ENCODE results near the gene NBAS. TPM values are rescaled to one million over a fixed set of nuclear protein-coding genes. Genes with fewer than 3 reads are reported as not detected.

Gene NBAS
- total and polyA plus RNA-seq, 9 of the 15 experiments (the other 6 are each of a cell fraction or from before 2014, with no cell fraction given), result 15.3 to 94.4 (median 69.9) TPM

- TF ChIP-seq SMARCA4 (IDR thresholded peaks at IDR 0.05) (no peak), KLF10 (CRISPR knock-in tag; IDR thresholded peaks at IDR 0.05) (no peak), MAX (CRISPR knock-in tag; IDR thresholded peaks at IDR 0.05) (no peak), ARID1B (IDR thresholded peaks at IDR 0.05) (no peak), ZKSCAN1 (IDR thresholded peaks at IDR 0.05; ENCODE audit: low read depth, low read length) (no peak), MCM2 (IDR thresholded peaks at IDR 0.05; ENCODE audit: low read depth) (no peak)
- TF ChIP-seq, protein P1, sequence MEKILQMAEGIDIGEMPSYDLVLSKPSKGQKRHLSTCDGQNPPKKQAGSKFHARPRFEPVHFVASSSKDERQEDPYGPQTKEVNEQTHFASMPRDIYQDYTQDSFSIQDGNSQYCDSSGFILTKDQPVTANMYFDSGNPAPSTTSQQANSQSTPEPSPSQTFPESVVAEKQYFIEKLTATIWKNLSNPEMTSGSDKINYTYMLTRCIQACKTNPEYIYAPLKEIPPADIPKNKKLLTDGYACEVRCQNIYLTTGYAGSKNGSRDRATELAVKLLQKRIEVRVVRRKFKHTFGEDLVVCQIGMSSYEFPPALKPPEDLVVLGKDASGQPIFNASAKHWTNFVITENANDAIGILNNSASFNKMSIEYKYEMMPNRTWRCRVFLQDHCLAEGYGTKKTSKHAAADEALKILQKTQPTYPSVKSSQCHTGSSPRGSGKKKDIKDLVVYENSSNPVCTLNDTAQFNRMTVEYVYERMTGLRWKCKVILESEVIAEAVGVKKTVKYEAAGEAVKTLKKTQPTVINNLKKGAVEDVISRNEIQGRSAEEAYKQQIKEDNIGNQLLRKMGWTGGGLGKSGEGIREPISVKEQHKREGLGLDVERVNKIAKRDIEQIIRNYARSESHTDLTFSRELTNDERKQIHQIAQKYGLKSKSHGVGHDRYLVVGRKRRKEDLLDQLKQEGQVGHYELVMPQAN (IDR thresholded peaks at IDR 0.05; ENCODE audit: borderline replicate concordance), result no peak
Measured at GRCh38 chr2:15426606-15427005, 134.5 kb downstream of the NBAS start (continued).

- in situ Hi-C loops (cut with MboI), result no loop called here
- ChIA-PET POLR2A (interaction anchor here (0.9 to 1.5 kb wide), 3 partner anchors 10 to 12 kb away, joined by 3 to 4 read pairs (median 4); no protein-coding TSS in a partner anchor), CTCF (ENCODE audit: low intra/inter-chr PET ratio) (no interaction called here)
- TF ChIP-seq SPI1 (IDR thresholded peaks at IDR 0.05; ENCODE audit: borderline replicate concordance, low read depth, low read length) (no peak), GABPB1 (CRISPR knock-in tag; IDR thresholded peaks at IDR 0.05) (no peak), LARP7 (IDR thresholded peaks at IDR 0.05) (no peak), CBX8 (IDR thresholded peaks at IDR 0.05; ENCODE audit: borderline replicate concordance, extremely low read depth, low read depth, low read length, poor library complexity, severe bottlenecking) (no peak), CBFA2T3 (IDR thresholded peaks at IDR 0.05) (no peak), NFE2 (IDR thresholded peaks at IDR 0.05; ENCODE audit: low read depth) (no peak), ZNF766 (CRISPR knock-in tag; conservative IDR thresholded peaks at IDR 0.05) (no peak), MTF1 (CRISPR knock-in tag; IDR thresholded peaks at IDR 0.05; ENCODE audit: borderline replicate concordance) (no peak), KAT2B (IDR thresholded peaks at IDR 0.05; ENCODE audit: low read depth, low read length) (no peak), MXI1 (IDR thresholded peaks at IDR 0.05; ENCODE audit: low read depth, low read length) (no peak), NFATC3 (IDR thresholded peaks at IDR 0.05) (no peak), SREBF2 (CRISPR knock-in tag; IDR thresholded peaks at IDR 0.05) (no peak), POLR2H (tag; IDR thresholded peaks at IDR 0.05; ENCODE audit: low read depth) (no peak)
- TF ChIP-seq, protein P2, sequence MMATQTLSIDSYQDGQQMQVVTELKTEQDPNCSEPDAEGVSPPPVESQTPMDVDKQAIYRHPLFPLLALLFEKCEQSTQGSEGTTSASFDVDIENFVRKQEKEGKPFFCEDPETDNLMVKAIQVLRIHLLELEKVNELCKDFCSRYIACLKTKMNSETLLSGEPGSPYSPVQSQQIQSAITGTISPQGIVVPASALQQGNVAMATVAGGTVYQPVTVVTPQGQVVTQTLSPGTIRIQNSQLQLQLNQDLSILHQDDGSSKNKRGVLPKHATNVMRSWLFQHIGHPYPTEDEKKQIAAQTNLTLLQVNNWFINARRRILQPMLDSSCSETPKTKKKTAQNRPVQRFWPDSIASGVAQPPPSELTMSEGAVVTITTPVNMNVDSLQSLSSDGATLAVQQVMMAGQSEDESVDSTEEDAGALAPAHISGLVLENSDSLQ (IDR thresholded peaks at IDR 0.05), result no peak
- intact Hi-C loops (cut with micrococcal nuclease), result no loop called here
- peaks cover 44% of the 10 kb centered on the region for H3K36me3 ChIP-seq (ENCODE audit: control insufficient read depth, insufficient read depth, low read length)
- no peak overlapping the region for H3K4me2 ChIP-seq (ENCODE audit: insufficient read depth, low read length)
- FAIRE-seq (no peak), ATAC-seq (no peak; the same call in 2 of the 3 replicates), DNase-seq (ENCODE audit: extremely low read depth in 1 of 4, low spot score in 3 of 4) (no peak)
- H3K4me3 ChIP-seq, result no peak overlapping the region
- WGBS (ENCODE audit: insufficient coverage, low coverage, missing lambda C conversion rate), result 64% methylated on average over 4 of the region's 4 CpGs
- peaks cover 3 to 11% of the 10 kb centered on the region in 2 experiments; a peak in 2 of 5 replicates for H3K4me1 ChIP-seq (replicated peaks in 1 of 2; ENCODE audit: control insufficient read depth in 2 of 2, insufficient read depth in 2 of 2, low read length in 2 of 2)
- H3K9ac ChIP-seq (ENCODE audit: insufficient read depth in 1 of 2, low read depth in 2 of 2, low read length in 2 of 2), result no peak overlapping the region
- H3K27me3 ChIP-seq (ENCODE audit: control insufficient read depth in 2 of 2, insufficient read depth in 2 of 2, low read length in 2 of 2), result no peaks in the 10 kb centered on the region
- H3K9me3 ChIP-seq (replicated peaks; ENCODE audit: control insufficient read depth, insufficient read depth, low read depth, low read length), result no peaks in the 10 kb centered on the region
- no TSS peak for BruUV-seq (replicated peaks)
- no peaks in the 10 kb centered on the region for H3K9me1 ChIP-seq (ENCODE audit: control insufficient read depth, insufficient read depth, low read length)
- no peak overlapping the region for H2AFZ ChIP-seq (ENCODE audit: low read depth, low read length)
- no peaks in the 10 kb centered on the region for H4K20me1 ChIP-seq (replicated peaks; ENCODE audit: control insufficient read depth, insufficient read depth, low read length)
- H3K27ac ChIP-seq (ENCODE audit: extremely low read depth, low read depth, low read length), result no peak overlapping the region
- H3K79me2 ChIP-seq (ENCODE audit: control insufficient read depth, insufficient read depth, low read length), result peaks cover 2% of the 10 kb centered on the region; the same call in 1 of the 3 replicates
Measured at GRCh38 chr2:15425712-15426111, 135.4 kb downstream of the NBAS start.

Data from K562 (cell line).